K562 (cell line): ENCODE data around the gene PRR15L. TPM values are rescaled to one million over a fixed set of nuclear protein-coding genes. Genes with fewer than 3 reads are reported as not detected.
A peak's percentile ranks its signal among the peaks of the same experiment; 100 is the strongest.

Experiments used
- ATAC-seq: fragments of 200-7000 bp; cut with Tn5 transposase; 3 replicates; pipeline ENCODE4 v1.9.1; 2020; ENCODE audit warnings: moderate library complexity
- BruUV-seq: library from RNA; stranded (reverse); fragments of 400-500 nt; replicated peaks from 2 replicates; lab custom pipeline; 2021; lab: Mats Ljungman, UMichigan
- CTCF ChIA-PET: fragments of 300-600 bp; formaldehyde crosslinking; extraction: SDS; loops from one replicate; lab custom pipeline; 2021; ENCODE audit warnings: low intra/inter-chr PET ratio; lab: Yijun Ruan, JAX
- POLR2A ChIA-PET: fragments of 300-600, 350-650 bp; sonication (Branson Sonifier 250); formaldehyde crosslinking; extraction: SDS; loops from one replicate; lab custom pipeline; 2021; ENCODE audit warnings: antibody characterized with exemption, inconsistent platforms; lab: Yijun Ruan, JAX
- DNase-seq, 4 experiments: peaks; one replicate each; pipeline versions ENCODE4 v3.0.0 to v3.0.0-alpha.2; 2011 to 2018; ENCODE audit warnings: low spot score in 3 of 4, mixed read lengths in 3 of 4; ENCODE audit errors: extremely low read depth in 1 of 4
- FAIRE-seq: peaks from 2 replicates; lab custom pipeline; 2011; peaks lifted over from hg19 to GRCh38; lab: Jason Lieb, UNC
- H2AFZ ChIP-seq: 2 replicates; pipeline ENCODE4 v1.6.0; 2011; ENCODE audit warnings: low read depth, low read length, control low read depth, inconsistent platforms
- H3K27ac ChIP-seq: fragments of 200-600 bp; 3 replicates; pipeline ENCODE4 v1.8.0; 2011; ENCODE audit warnings: low read depth, mild to moderate bottlenecking, control low read depth, inconsistent platforms, low read length, moderate library complexity, mixed read lengths; ENCODE audit errors: extremely low read depth
- H3K27me3 ChIP-seq, 2 experiments: fragments of 300-600 bp in 1 of 2; 2 replicates in 1 of 2; 3 replicates in 1 of 2; pipeline versions ENCODE4 v1.6.0 to v1.8.0; 2011; ENCODE audit warnings: inconsistent platforms in 2 of 2, low read length in 2 of 2, mild to moderate bottlenecking in 1 of 2, mixed read lengths in 1 of 2, moderate library complexity in 1 of 2; ENCODE audit not compliant: control insufficient read depth in 2 of 2, insufficient read depth in 2 of 2
- H3K36me3 ChIP-seq: fragments of 300-600 bp; 3 replicates; pipeline ENCODE4 v1.8.0; 2011; ENCODE audit warnings: mild to moderate bottlenecking, low read length, inconsistent platforms; ENCODE audit not compliant: control insufficient read depth, insufficient read depth
- H3K4me1 ChIP-seq, 2 experiments: fragments of 200-600 bp in 1 of 2; replicated peaks in 1 of 2; 2 replicates in 1 of 2; 3 replicates in 1 of 2; pipeline versions ENCODE4 v1.5.1 to v1.8.0; 2011; ENCODE audit warnings: inconsistent platforms in 2 of 2, low read length in 2 of 2, mild to moderate bottlenecking in 1 of 2, mixed read lengths in 1 of 2, moderate library complexity in 1 of 2; ENCODE audit not compliant: control insufficient read depth in 2 of 2, insufficient read depth in 2 of 2
- H3K4me2 ChIP-seq: 2 replicates; pipeline ENCODE4 v1.6.1; 2011; ENCODE audit warnings: low read length, control low read depth, inconsistent platforms, mixed read lengths; ENCODE audit not compliant: insufficient read depth
- H3K4me3 ChIP-seq: fragments of 200-600 bp; sonication (generic), shearing (Covaris generic); 2 replicates; pipeline ENCODE4 v1.5.1; 2016; ENCODE audit warnings: control low read depth, inconsistent platforms
- H3K79me2 ChIP-seq: fragments of 200-600 bp; 3 replicates; pipeline ENCODE4 v1.8.0; 2011; ENCODE audit warnings: low read length, inconsistent platforms; ENCODE audit not compliant: control insufficient read depth, insufficient read depth
- H3K9ac ChIP-seq, 2 experiments: 2 replicates each; pipeline versions ENCODE4 v1.6.0 to v1.6.1; 2011; ENCODE audit warnings: low read depth in 2 of 2, low read length in 2 of 2, control low read depth in 1 of 2, inconsistent platforms in 1 of 2, mild to moderate bottlenecking in 1 of 2, mixed read lengths in 1 of 2; ENCODE audit not compliant: insufficient read depth in 1 of 2
- H3K9me1 ChIP-seq: one replicate; pipeline ENCODE4 v1.6.0; 2011; ENCODE audit warnings: inconsistent platforms, mild to moderate bottlenecking, low read length, moderate library complexity; ENCODE audit not compliant: control insufficient read depth, insufficient read depth
- H3K9me3 ChIP-seq: replicated peaks from 2 replicates; pipeline ENCODE4 v1.5.1; 2011; ENCODE audit warnings: low read depth, low read length, inconsistent platforms; ENCODE audit not compliant: control insufficient read depth, insufficient read depth
- H4K20me1 ChIP-seq: replicated peaks from 2 replicates; pipeline ENCODE4 v1.6.1; 2011; ENCODE audit warnings: low read length, inconsistent platforms, mixed read lengths; ENCODE audit not compliant: control insufficient read depth, insufficient read depth
- HCFC1 ChIP-seq: IDR thresholded peaks from 2 replicates; pipeline ENCODE4 v1.6.1; 2012; ENCODE audit warnings: low read depth, low read length, improper control_type of control experiment
- JUNB ChIP-seq: fragments of 450-650 bp; formaldehyde crosslinking; conservative IDR thresholded peaks from 2 replicates; pipeline ENCODE4 v1.4.0; 2020; ENCODE audit warnings: mild to moderate bottlenecking
- JUND ChIP-seq, 2 experiments: IDR thresholded peaks; 2 replicates in 1 of 2; 3 replicates in 1 of 2; pipeline ENCODE4 v1.6.1; 2011; ENCODE audit warnings: borderline replicate concordance in 2 of 2, low read depth in 2 of 2, low read length in 2 of 2, improper control_type of control experiment in 1 of 2, missing biosample characterization in 1 of 2, missing genetic modification characterization in 1 of 2, missing genetic modification reagents in 1 of 2
- NCOA2 ChIP-seq, 2 experiments: fragments of 450-650 bp; IDR thresholded peaks; 2 replicates each; pipeline ENCODE4 v1.6.1; 2018; ENCODE audit warnings: mild to moderate bottlenecking in 2 of 2, moderate library complexity in 1 of 2; ENCODE audit not compliant: partially characterized antibody in 2 of 2
- SIX5 ChIP-seq, 2 experiments: IDR thresholded peaks; 2 replicates each; pipeline ENCODE4 v1.6.1; 2011; ENCODE audit warnings: low read length in 2 of 2, borderline replicate concordance in 1 of 2, low read depth in 1 of 2, mild to moderate bottlenecking in 1 of 2, moderate library complexity in 1 of 2; ENCODE audit not compliant: insufficient read depth in 1 of 2
- SRSF7 ChIP-seq: fragments of 200-400 bp; formaldehyde crosslinking; optimal IDR thresholded peaks from 2 replicates; pipeline ENCODE3; 2017; ENCODE audit warnings: mild to moderate bottlenecking, low read depth, low read length
- WGBS: fragments of 100-300 bp; shearing (Covaris generic); methylation state at CpG from one replicate; pipeline ENCODE4 v1.1.6; 2016; ENCODE audit warnings: low coverage, mixed read lengths; ENCODE audit not compliant: insufficient coverage; ENCODE audit errors: missing lambda C conversion rate; 5-methylcytosine and 5-hydroxymethylcytosine counted together
- in situ Hi-C: fragments of 300-500 bp; cut with MboI; formaldehyde crosslinking; loops from 4 replicates; pipeline ENCODE4 v1.15.0; 2018; ENCODE audit warnings: inconsistent platforms, mixed read lengths
- intact Hi-C: fragments of 100-400 bp; cut with micrococcal nuclease; formaldehyde crosslinking; loops from 2 replicates; pipeline ENCODE4 v1.14.2; 2022
- polyA plus RNA-seq, 8 experiments: library from polyadenylated mRNA; depleted of rRNA in 4 of 8; stranded (reverse) in 5 of 8; unstranded in 3 of 8; fragments of >200 nt; fragmentation: Nextera tagmentation in 2 of 8; fragmentation: Illumina TruSeq in 1 of 8; extraction: Ambion mirVana in 2 of 8; extraction: Trizol in 1 of 8; gene quantifications; 2 replicates each; pipeline versions ENCODE4 v1.2.1 to v1.2.3, GENCODE V29; 2011 to 2014; ENCODE audit warnings: inconsistent platforms in 1 of 8, missing spikeins in 1 of 8
- total RNA-seq, 7 experiments: library from RNA; depleted of rRNA in 6 of 7; stranded (reverse); fragments of >200 nt in 6 of 7; fragmentation: Illumina TruSeq in 2 of 7; extraction: Trizol in 2 of 7; gene quantifications; 2 replicates each; pipeline versions ENCODE4 v1.2.1 to v1.2.3, GENCODE V29; 2011 to 2021; ENCODE audit warnings: low replicate concordance in 1 of 7

Gene PRR15L
- total and polyA plus RNA-seq, 9 of the 15 experiments (the other 6 are each of a cell fraction or from before 2014, with no cell fraction given): 0.03 TPM; not detected in 8

- Histone ChIP-seq H3K27ac (no peak overlapping the region; the same call in 2 of the 3 replicates), H3K9me3 (no peaks in the 10 kb centered on the region), H3K4me1 (peaks cover 49 to 54% of the 10 kb centered on the region in 2 experiments), H3K9ac (peak overlapping the region in 1 of 2 experiments; percentile 72; a peak in 2 of 4 replicates), H3K79me2 (no peaks in the 10 kb centered on the region), H2AFZ (no peak overlapping the region), H3K9me1 (peaks cover 4% of the 10 kb centered on the region), H3K27me3 (no peaks in the 10 kb centered on the region), H4K20me1 (peaks cover 12% of the 10 kb centered on the region; the same call in 1 of the 2 replicates), H3K4me3 (no peak overlapping the region), H3K4me2 (no peak overlapping the region), H3K36me3 (peaks cover 57% of the 10 kb centered on the region)
- in situ Hi-C loops: loop anchor here (5.0 kb wide), 1 partner anchor 34 kb away; no protein-coding TSS in a partner anchor
- ChIA-PET POLR2A (interaction anchor here (0.8 to 2.9 kb wide), 8 partner anchors 11 to 133 kb away, joined by 3 to 8 read pairs (median 3); partner anchors contain the start of genes CDK5RAP3 and SP6), CTCF (no interaction called here)
- no TSS peak for BruUV-seq
- TF ChIP-seq SIX5 (IDR thresholded peaks at IDR 0.05; ENCODE audit: borderline replicate concordance in 1 of 2, insufficient read depth in 1 of 2, low read depth in 1 of 2, low read length in 2 of 2): no peak
- no peak for TF ChIP-seq NCOA2 (IDR thresholded peaks at IDR 0.05; ENCODE audit: partially characterized antibody in 2 of 2)
- TF ChIP-seq SRSF7: no peak
- TF ChIP-seq JUNB (CRISPR knock-in tag): no peak
- TF ChIP-seq HCFC1: no peak
- no peak for TF ChIP-seq JUND (IDR thresholded peaks at IDR 0.05; ENCODE audit: borderline replicate concordance, low read depth, low read length)
- TF ChIP-seq JUND (tag; IDR thresholded peaks at IDR 0.05; ENCODE audit: borderline replicate concordance, low read depth, low read length): 0 out of 3 replicates have a peak, but pooled peaks have one; percentile 4
- no peak for FAIRE-seq
- no peak for DNase-seq
- ATAC-seq: peak; percentile 9; the same call in 2 of the 3 replicates
- intact Hi-C loops: no loop called here
- 57% methylated on average over 11 of the region's 11 CpGs for WGBS
Measured at GRCh38 chr17:47983492-47984223, 26.0 kb upstream of the PRR15L start.
